T1000 (cell line): ENCODE data around the gene USP22.

ENCODE experiments used
- DNase-seq: peaks from one replicate; lab custom pipeline; 2025; ENCODE audit warnings: mixed read lengths; lab: John Stamatoyannopoulos, UW

Gene USP22

GRCh38 chr17:21019976-21020586 is 22.7 kb downstream of the USP22 start:
- DNase-seq = no peak

GRCh38 chr17:21018894-21019293 is 23.9 kb downstream of the USP22 start:
- DNase-seq = no peak

GRCh38 chr17:21017861-21018260 is 24.9 kb downstream of the USP22 start:
- DNase-seq = no peak

GRCh38 chr17:21017256-21017655 is 25.6 kb downstream of the USP22 start:
- no peak for DNase-seq

GRCh38 chr17:21016826-21017225 is 26.0 kb downstream of the USP22 start:
- DNase-seq = no peak

- DNase-seq = no peak
These were observed 27.2 kb downstream of the USP22 start for GRCh38 chr17:21015564-21015963.

GRCh38 chr17:21014498-21014897 is 28.3 kb downstream of the USP22 start:
- no peak for DNase-seq

GRCh38 chr17:21013983-21014382 is 28.8 kb downstream of the USP22 start:
- DNase-seq = no peak

- DNase-seq = no peak
These were observed 30.1 kb downstream of the USP22 start for GRCh38 chr17:21012736-21013135.

- DNase-seq = no peak
These were observed 31.9 kb downstream of the USP22 start for GRCh38 chr17:21010705-21011596.

GRCh38 chr17:21008992-21009671 is 33.7 kb downstream of the USP22 start:
- no peak for DNase-seq

GRCh38 chr17:21008160-21008915 is 34.5 kb downstream of the USP22 start:
- no peak for DNase-seq

- DNase-seq = no peak
These were observed 35.2 kb downstream of the USP22 start for GRCh38 chr17:21007646-21008045.

- no peak for DNase-seq
These were observed 37.0 kb downstream of the USP22 start for GRCh38 chr17:21005803-21006202.

GRCh38 chr17:21005367-21005766 is 37.4 kb downstream of the USP22 start:
- no peak for DNase-seq

GRCh38 chr17:21004016-21004930 is 38.5 kb downstream of the USP22 start:
- DNase-seq = no peak

- no peak for DNase-seq
These were observed 39.7 kb downstream of the USP22 start for GRCh38 chr17:21003007-21003621.

- DNase-seq = no peak
These were observed 40.4 kb downstream of the USP22 start for GRCh38 chr17:21002309-21003006.

GRCh38 chr17:21001813-21002221 is 41.0 kb downstream of the USP22 start:
- DNase-seq = no peak
